ENCODE results near the gene KRT40.
"Not testable (repeated sequence)": the region's sequence is repeated elsewhere in the genome, so short reads cannot be mapped to it uniquely, and the experiment has no call there.

KRT40 gene

DNA sequence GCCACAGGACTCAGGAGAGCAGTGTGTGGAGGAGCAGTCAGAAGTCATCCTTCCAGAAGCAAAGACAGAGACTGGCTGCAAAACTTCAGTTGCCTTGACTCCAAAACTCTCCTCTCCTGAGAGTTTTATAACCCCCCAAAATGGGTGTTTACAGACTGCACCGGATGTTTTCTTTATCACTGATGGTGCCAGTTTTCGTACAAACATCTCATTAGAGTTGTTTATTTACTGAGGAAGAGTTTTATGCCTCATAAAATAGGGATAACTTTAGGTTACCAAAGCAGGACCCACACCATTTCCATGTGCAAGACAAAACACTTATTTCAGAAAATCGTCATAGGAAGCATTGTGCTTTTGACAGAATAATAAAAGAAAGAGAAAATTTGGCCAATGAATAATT is at the start of gene KRT40:
KRT40 (minus strand) TSS at position 101 of the 400 bp plus-strand sequence; CDS start at position 48, 53 bp downstream.
- DNase-seq, result no peak

DNA sequence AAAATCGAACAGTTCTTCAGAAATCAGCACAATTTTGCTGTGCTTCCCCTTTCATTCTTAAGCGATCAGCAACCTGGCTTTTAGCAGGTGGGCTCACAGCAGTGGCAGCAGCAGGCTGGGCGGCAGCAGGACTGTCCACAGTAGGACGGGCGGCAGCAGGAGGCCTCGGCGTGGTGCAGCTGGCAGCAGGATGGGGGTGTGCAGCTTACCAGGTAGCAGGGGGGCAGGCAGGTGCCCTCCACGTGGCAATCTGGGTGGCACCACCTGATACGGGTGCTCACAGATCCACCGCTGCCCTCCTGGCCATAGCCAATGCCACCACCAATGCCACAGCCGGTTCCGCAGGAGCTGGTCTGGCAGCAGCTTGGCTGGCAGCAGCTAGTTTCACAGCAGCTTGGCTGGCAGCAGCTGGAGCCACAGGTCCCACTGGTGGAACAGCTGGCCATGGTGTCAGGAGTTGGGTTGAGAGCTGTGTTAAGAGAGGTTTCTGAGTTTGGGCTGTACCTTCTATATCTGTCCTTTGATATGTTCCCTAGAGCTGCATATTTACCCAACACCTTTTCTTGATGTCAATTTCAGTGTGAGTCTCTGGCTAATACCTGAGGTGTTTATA is 45.6 kb upstream of the KRT40 start, which contains the start of gene KRTAP1-4:
KRTAP1-4 (minus strand) TSS at position 563 of the 613 bp plus-strand sequence; CDS start at position 446, 117 bp downstream.
- no peak for DNase-seq

DNA sequence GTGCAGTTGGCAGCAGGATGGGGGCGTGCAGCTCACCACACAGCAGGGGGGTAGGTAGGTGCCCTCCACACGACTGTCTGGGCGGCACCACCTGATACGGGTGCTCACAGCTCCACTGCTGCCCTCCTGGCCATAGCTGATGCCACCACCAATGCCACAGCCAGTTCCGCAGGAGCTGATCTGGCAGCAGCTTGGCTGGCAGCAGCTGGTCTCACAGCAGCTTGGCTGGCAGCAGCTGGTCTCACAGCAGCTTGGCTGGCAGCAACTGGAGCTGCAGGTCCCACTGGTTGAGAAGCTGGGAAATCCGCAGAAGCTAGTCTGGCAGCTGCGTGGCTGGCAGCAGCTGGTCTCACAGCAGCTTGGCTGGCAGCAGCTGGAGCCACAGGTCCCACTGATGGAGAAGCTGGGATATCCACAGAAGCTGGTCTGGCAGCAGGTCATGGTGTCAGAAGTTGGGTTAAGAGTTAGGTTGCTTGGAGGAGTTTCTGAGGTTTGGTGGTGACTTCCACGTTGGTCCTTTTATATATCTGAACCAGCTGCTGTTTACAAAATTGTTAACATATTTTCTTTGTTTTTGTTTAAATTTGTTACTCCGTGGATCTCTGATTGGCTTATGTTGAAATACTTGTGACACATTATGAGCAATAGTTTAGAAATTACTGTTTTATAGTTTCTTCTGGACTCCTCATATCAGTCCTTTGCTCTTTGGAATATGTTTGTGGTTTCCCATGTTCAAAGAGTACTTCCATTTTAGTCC is 42.8 kb upstream of the KRT40 start, which contains the start of gene KRTAP1-5:
KRTAP1-5 (minus strand) TSS at position 494 of the 757 bp plus-strand sequence; CDS start at position 441, 53 bp downstream.
- no peak for DNase-seq

DNA sequence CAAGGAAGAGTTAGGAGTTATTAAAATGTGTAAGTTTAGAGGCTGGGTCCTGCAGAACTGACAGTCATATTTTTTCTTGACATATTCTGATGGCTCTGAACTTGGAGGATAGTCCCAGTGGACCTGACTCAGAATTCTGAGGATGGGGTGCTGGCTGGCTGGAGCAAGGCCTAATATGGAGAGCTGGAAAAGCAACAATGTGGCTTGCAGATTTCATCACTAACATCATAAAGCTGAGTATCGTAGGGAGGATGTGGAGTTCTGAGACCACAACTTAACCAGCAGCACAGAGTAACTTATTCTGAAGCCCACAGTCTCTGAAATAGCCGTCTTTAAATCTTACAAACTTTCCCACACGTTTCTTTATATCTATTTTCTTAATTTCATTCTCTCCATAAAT is 40.6 kb upstream of the KRT40 start:
- no peak for DNase-seq

DNA sequence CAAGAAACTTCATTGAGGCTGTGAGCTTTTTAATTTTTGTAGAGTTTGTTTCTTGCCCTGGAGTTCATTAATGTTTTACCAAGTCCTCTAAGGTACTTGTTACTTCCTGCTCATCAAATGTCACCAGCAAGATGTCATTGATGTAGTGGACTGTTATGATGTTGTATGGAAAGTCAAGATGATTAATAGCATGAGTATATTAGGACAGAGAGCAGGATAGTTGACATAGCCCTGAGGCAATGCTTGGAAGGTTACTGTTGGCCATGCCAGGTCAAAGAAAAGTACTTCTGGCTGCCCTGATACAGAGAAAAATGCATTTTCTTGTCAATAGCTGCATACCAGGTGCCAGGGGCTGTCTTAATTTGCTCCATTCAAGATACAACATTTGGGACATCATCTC is 36.2 kb upstream of the KRT40 start:
- no peak for DNase-seq

DNA sequence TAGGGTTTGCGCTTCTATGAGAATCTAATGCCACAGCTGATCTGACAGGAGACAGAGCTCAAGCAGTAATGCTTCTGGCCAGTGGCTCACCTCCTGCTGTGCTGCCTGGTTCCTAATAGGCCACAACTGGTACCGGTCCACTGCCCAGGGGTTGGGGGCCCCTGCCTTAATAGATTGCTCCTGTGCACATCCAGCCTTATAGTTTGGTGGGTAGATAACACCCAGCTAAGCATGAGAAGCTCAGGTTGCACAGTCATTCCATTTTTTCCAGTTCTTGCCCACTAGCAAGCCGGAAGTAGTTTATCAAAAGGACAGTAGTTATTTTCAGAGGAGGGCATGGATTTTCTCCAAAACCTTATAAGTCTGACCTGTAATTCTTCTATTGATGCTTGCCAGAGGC is 35.3 kb upstream of the KRT40 start:
- no peak for DNase-seq

DNA sequence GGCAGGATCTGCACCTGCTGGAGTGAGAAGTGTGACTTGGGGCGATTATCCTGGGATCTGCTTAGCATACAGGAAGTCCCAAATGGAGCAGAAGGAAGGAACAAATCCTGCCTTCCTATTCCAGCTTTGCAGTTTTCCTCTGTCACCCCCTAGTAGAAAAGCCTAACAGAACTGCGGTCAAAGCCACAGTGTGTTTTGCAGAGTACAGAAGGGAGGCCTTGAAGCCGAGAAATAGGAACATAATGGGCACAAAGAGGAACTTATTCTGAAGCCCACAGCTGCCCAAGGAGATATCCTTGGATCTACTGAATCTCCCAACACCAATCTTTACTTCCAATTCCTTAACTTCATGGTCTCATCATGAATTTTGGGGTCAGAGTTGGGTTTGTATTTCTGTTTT is 34.4 kb upstream of the KRT40 start:
- DNase-seq, result no peak

DNA sequence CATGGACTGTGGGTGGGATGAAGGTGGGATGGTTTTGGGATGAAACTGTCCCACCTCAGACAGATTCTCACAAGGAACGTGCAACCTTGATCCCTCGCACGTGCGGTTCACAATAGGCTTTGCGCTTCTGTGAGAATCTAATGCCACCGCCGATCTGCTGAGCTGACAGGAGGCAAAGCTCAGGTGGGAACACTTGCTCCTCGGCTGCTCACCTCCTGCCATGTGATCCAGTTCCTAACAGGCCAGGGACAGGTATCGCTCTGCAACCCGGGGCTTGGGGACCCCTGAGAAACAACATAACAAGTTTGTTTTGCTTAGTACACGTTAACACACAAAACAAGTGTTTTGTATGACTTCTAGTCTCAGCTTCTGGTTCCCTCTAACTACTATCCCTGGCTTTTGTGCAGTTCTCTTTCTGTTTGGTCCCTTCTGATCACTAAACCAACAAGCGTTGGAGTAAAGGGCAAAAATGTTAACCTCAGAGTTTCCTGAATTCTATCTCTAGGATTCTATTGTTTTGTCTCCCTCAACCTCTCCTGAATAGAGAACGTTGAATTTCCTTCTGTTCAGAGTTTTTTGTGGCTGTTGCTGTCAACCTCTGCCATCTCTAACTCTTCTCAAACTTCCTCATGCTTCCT is 32.6 kb upstream of the KRT40 start:
- DNase-seq, result no peak

DNA sequence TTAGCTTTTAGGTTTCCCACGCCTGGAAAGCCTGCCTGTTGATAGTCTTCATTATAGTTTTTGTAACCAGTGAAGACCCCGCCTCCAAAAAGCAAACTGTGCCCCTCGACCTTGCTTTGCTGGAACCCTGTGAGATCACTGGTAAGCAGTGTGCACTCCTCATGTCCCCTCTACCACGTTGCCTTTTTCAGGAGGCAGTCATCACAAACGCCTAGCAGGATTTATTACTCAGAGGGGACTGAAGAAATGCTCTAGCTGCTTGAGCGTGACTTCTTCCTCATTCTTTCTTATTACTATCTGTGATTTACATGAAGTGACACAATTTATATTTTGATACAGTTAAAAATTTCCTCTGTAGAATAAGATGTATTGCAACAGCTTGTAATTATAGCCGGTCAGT is 31.3 kb upstream of the KRT40 start:
- DNase-seq, result no peak

DNA sequence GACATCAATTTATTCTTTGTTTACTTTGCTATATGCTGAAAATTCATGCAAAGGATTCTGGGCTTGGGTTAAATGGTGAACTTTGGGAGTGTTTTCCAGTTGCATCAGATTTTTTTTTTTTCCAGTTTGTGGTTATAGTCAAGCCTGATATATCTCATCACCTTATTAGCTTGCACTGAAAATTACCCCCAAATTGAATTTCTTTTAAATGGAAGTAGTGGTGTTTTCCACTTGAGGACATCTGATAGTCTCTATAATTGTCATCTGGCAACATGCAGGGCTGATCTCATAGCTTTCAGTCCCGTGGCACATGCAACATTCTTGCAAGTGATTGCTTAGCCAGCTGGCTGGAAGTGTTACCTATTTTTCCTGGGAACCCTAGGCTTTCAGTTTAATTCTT is 29.5 kb upstream of the KRT40 start:
- DNase-seq, result no peak

DNA sequence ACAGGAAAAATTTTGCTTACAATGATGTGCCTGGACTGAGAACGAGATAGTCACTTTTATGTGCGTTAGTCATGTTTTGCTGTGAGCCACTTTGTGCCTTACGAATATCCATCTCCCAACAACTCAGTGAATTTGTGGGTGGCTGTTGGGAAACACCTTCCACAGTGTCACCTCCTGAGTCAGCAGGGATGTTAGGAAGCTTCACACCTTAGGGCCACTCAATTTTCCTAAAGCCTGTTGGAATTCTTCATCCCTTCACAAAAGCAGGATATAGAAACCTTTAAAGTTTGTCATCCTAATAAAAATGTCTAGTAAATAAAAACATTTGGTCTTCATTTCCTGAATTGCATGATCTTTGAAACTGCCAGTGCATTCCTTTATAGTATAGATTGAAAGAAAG is 29.1 kb upstream of the KRT40 start:
- no peak for DNase-seq

DNA sequence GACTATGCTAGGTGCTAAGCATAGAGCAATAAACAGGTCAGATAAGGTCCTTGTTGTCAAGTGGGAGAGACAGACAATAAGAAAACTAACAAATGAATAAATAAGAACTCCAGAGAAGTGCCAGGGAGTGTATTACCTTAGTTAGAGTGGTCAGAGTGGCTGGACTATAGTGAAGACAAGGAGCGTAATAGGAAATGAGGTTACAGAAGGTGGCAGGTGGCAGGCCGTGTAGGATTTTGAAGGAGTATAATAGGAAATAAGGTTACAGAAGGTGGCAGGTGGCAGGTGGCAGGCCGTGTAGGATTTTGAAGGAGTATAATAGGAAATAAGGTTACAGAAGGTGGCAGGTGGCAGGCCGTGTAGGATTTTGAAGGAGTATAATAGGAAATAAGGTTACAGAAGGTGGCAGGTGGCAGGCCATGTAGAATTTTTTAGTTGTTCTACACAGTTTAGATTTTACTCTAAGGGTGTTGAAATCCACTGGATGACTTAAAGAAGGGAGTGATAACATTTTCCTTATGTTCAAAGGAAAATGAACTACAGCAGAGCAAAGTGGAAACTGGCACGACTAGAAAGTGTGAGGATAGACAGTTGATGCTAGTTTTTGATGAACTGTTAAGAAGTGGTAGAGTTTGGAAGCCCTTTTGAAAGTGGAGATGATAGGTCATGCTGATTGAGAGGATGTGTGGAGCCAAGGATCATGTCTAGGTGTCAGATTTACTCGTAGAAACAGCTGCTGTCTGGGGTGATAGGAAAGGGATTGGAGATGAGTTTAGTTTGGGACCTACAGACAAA is 28.4 kb upstream of the KRT40 start:
- no peak for DNase-seq

DNA sequence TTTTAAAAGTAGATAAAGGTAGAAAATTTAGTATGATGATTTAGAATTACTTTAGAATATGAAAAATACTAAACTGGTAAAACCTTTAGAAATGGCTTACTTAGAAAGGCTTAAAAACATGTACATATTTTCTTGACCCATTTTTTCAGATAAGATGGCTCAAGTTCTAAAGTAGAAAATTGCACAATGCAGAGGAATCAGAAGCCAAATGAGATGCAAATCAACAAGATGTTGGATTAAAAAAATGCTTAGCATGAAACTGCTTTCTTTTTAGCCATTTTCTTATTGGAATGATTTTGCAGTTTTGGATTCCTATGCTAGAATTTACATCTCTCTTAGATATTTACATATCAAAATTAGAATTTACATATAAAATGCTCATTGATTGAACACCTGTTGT is 26.3 kb upstream of the KRT40 start:
- no peak for DNase-seq

DNA sequence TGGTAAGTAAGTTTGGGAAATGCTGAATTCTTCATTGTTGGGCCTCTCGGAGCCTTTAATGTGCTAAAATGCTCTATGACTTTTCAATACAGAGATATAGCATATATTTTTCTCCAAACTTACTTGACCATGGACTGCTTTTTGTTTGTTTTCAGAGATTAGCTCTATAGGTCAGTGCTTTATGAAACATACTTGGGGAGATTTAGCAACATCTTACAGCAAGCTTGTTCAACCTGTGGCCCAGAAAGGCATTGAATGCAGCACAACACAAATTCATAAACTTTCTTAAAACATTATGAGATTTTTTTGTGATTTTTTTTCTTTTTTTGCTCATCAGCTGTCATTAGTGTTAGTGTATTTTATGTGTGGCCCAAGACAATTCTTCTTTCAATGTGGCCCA is 25.8 kb upstream of the KRT40 start:
- no peak for DNase-seq

DNA sequence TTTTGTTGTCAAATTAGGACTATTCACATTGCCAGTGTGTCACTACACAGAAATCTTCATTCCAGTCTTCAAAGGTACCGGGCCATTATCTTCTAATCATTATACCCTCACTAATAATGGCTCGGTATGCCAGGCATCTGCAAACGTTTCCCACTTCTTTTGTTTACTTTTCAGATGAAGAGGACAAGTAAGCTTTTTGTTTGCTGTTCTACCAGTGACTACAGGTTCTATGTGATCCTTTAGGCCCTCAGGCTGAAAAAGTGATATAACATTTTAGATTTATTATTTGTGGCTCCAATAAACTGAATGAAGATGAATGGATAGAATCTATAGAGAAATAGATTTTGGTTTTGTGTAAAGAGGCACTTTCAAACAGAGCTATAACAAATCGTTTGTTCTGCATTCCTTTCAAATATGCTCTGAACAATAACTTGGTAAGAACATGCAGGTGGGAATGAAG is 25.2 kb upstream of the KRT40 start:
- no peak for DNase-seq

DNA sequence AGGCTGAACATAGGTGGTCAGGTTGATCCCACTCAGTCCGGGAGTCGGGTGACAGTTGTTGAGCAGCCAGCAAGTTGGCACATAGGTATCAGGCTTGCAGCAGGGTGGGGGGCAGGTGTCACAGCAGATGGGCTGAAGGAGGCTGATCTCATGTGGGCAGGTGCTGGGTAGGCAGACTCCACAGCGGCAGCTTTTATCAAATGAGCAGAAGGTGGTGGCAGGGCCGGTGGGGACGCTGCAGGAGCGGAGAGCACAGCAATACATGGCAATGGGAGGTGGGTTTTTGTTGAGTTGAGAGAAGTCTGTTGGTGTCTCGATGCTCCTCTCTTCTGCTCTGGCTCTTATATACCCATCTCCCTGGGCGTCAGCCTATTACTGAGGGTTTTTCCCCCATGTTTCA is 24.7 kb upstream of the KRT40 start, which contains the start of gene KRTAP3-1:
KRTAP3-1 (minus strand) TSS at position 318 of the 400 bp plus-strand sequence; CDS start at position 264, 54 bp downstream.
- DNase-seq, result no peak

DNA sequence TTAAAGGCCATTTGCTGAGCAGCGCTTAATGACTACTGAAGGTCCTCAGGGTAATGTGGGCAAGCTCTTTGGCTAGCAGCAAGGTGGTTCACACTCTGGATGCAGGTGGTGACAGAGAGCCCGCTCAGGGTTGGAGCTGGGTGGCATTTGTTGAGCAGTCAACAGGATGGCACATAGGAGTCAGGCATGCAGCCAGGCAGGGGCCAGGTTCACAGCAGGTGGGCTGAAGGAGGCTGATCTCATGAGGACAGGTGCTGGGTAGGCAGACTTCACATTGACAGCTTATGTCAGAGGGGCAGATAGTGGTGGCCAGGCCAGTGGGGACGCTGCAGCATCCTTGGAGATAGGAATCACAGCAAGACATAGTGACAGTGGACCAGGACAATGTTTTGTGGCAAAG is 20.3 kb upstream of the KRT40 start:
- no peak for DNase-seq

DNA sequence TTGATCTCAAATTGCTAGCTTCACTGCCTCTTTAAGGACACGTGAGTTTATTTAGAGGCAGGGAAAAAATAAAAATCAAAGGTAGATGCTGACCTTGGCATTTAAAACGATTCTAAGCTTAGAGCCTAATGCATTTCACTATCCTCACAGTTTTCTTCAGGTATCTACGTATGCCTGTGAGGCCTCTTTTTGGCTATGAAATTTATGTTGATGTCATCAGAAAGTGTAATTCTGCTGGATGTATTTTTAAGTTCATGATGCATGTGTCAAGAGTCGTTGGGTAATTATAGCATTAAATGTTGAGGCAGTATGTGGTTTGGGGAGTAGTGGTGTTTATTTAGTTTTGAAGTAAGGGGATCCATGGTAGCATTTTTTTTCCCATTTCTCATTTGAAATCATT is 19.8 kb upstream of the KRT40 start:
- DNase-seq, result no peak

DNA sequence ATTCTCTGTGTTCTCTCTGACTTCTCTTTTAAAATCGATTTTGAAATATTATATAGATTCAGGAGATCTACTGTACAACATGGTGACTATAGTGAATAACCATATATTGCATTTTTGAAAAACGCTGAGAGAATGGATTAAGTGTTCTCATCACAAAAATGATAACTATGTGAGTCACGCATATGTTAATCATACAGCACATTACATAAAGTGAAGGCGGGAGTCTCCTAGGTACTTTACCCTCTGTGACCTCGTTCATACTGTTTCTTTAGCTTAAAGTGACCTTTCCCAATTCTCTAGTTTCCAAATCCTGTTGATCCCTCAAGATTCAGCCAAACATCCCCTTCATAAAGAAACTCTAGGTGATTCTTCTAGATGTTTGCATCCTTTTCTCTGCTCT is 18.7 kb upstream of the KRT40 start:
- DNase-seq, result no peak

DNA sequence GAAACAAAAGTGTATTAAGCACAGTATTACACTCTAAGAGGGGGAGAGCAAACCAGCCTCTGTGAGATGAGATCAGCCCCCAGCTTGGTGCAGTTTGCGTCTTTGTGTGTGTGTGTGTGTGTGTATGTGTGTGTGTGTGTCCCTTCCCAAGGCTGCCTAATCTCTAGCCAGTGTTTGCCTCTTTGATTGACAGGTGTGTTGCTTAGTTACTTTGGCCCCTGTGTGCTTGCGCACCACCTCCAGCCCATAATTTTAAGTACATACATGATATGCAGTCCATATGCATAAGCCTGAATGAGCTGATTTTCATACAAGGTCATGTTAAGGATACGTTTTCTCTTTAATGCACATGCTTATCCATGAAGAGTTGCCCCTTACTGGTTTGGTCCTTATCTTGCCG is 17.7 kb upstream of the KRT40 start:
- no peak for DNase-seq

DNA sequence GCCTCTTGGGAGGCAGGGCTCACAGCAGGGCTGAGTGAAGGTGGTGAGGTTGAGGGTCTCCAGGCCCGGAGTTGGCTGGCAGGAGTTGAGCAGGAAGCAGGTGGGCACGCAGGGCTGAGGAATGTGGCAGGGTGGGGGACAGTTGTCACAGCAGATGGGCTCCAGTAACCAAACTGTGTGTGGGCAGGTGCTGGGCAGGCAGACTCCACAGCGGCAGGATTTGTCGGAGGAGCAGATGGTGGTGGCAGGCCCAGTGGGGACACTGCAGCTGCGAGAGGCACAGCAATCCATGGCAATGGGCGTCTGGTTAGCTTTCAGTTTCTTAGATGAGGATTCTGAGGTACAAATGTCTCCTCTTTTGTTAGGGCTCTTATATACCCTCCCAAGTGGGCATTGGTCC is 15.4 kb upstream of the KRT40 start, which contains the start of gene KRTAP3-2:
KRTAP3-2 (minus strand) TSS at position 344 of the 400 bp plus-strand sequence; CDS start at position 291, 53 bp downstream.
- not testable (repeated sequence) for DNase-seq

DNA sequence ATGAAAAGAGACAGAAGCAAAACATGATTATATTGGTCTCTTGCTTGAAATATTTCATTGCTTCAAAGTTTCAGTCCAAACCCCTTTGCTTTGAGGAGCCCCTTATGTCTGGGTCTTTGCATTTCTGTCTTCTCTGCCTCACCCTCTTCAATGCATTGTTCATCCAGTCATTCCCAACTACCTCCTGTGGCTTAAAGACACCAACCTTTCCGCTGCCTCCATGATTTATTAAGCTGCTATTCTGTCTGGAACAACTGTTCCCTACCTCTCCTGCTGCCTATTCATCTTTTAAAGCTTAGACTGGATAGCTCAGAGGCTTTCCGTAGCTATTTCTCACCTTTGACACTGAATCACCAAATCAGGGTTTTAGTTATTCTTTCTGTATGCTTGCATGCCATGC is 13.2 kb upstream of the KRT40 start:
- no peak for DNase-seq

DNA sequence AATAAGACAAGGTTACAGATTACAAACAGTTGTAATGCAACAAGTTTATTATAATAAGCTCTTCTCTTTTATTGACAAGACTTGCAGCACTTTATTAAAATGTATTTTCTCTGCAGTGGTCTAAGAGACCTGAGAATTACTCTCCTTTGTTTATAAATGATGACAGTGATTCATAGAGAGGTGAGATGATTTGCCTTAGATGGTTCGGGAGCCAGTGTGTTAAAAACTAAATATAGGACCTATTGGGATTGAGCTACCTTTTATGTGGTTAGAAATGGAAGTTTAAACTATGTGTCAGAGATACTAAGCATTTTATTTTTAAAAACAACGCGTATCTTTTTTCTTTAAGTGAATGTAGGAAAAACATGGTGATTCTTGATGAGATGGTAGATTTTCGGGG is 12.7 kb upstream of the KRT40 start:
- DNase-seq, result no peak
